Erythroblast (primary cell): ENCODE results near the gene CD79B.

Experiments
- DNase-seq, 2 experiments: peaks; one replicate each; lab custom pipeline; 2025; lab: John Stamatoyannopoulos, UW
- GATA1 ChIP-seq: IDR thresholded peaks from 2 replicates; pipeline ENCODE4 v1.6.1; 2011; ENCODE audit warnings: low read depth, mild to moderate bottlenecking, control low read depth, low read length, moderate library complexity
- POLR2A ChIP-seq: IDR thresholded peaks from 2 replicates; pipeline ENCODE4 v1.6.1; 2011; ENCODE audit warnings: mild to moderate bottlenecking, low read length

Gene CD79B

GRCh38 chr17:63931981-63932561 lies at the start of gene CD79B:
Gene CD79B (minus strand): TSS chr17:63932331. CDS start chr17:63932261, 70 bp downstream.
- DNase-seq, result no peak
- TF ChIP-seq GATA1, result no peak
- TF ChIP-seq POLR2A, result no peak

- no peak for DNase-seq
- TF ChIP-seq POLR2A (no peak), GATA1 (no peak)
These were observed 46.4 kb upstream of the CD79B start for GRCh38 chr17:63978272-63979200.

GRCh38 chr17:63976702-63977101 lies 44.6 kb upstream of the CD79B start:
- DNase-seq, result peak in 1 of 2 experiments; percentile 39
- TF ChIP-seq GATA1 (no peak), POLR2A (no peak)

- no peak for DNase-seq
- TF ChIP-seq GATA1, result no peak
- no peak for TF ChIP-seq POLR2A
These were observed 43.5 kb upstream of the CD79B start for GRCh38 chr17:63975541-63976092.

- TF ChIP-seq GATA1, result no peak
- no peak for TF ChIP-seq POLR2A
- DNase-seq, result no peak
These were observed 42.6 kb upstream of the CD79B start for GRCh38 chr17:63974594-63975192.

- TF ChIP-seq POLR2A (no peak), GATA1 (no peak)
- no peak for DNase-seq
These were observed 41.9 kb upstream of the CD79B start for GRCh38 chr17:63973930-63974593.

- no peak for DNase-seq
- TF ChIP-seq POLR2A, result no peak
These were observed 41.1 kb upstream of the CD79B start for GRCh38 chr17:63973247-63973646.

- TF ChIP-seq GATA1 (no peak), POLR2A (no peak)
- DNase-seq, result no peak
These were observed 40.7 kb upstream of the CD79B start, which contains the start of gene SCN4A for GRCh38 chr17:63972796-63973195. Gene SCN4A (minus strand): TSS chr17:63972918. CDS start chr17:63972841, 77 bp downstream.

GRCh38 chr17:63969278-63969677 lies 37.1 kb upstream of the CD79B start:
- no peak for DNase-seq
- TF ChIP-seq POLR2A (no peak), GATA1 (no peak)

- no peak for DNase-seq
- TF ChIP-seq POLR2A (no peak), GATA1 (no peak)
These were observed 35.8 kb upstream of the CD79B start for GRCh38 chr17:63967953-63968352.

- no peak for DNase-seq
These were observed 34.6 kb upstream of the CD79B start for GRCh38 chr17:63966646-63967264.

GRCh38 chr17:63963123-63963522 lies 31.0 kb upstream of the CD79B start:
- no peak for DNase-seq
- TF ChIP-seq GATA1 (no peak), POLR2A (no peak)

More at GRCh38 chr17:63966646-63967264, 34.6 kb upstream of the CD79B start:
- no peak for TF ChIP-seq GATA1
- TF ChIP-seq POLR2A, result no peak

GRCh38 chr17:63962298-63962744 lies 30.2 kb upstream of the CD79B start:
- no peak for DNase-seq
- TF ChIP-seq POLR2A (no peak), GATA1 (no peak)
